ENCODE data around the gene DGCR2. TPM values are rescaled to one million over a fixed set of nuclear protein-coding genes. Genes with fewer than 3 reads are reported as not detected.

Gene DGCR2
- total and polyA plus RNA-seq, 2 of the 8 experiments (the other 6 are each of a cell fraction or from before 2014, with no cell fraction given): 42.3 to 62.2 TPM

DNA sequence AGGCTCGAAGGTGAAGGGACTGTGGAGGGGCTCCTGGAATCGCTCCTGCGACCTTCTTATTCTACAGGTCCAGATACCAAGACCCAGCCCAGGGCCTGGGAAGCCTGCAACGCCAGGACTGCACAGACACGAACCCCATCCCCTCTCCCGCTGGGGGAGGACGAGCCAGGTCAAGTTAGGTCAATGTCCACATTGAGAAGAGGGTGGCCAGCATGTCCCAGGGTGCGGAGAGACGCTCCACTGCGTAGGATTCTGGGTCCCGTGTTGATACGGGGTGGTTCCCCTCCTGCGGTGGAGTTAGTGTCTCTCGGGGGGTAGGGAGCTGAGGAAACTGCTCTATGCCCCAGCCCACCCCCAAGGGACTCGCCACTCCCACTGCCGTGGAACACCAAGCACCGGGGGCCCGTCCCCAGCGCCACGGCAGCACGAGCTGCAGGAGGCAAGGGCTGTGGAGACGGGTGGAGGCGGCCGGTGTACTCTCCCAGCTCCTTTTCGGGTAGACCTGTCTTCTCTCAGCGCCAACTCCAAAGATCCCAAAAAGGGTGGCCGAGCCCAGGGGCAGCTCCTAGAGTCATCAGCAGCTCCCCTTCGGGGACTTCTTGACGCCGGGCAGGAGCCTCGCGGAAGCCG is 26.3 kb upstream of the DGCR2 start:
- TF ChIP-seq HDAC2 (IDR thresholded peaks at IDR 0.05; ENCODE audit: borderline replicate concordance in 1 of 2, low read depth in 2 of 2, low read length in 2 of 2) (no peak), RXRA (IDR thresholded peaks at IDR 0.05; ENCODE audit: insufficient read depth, low read depth, low read length) (no peak), SP4 (IDR thresholded peaks at IDR 0.05; ENCODE audit: low read length) (no peak), TAF1 (IDR thresholded peaks at IDR 0.05; ENCODE audit: low read depth, low read length) (no peak), KDM4A (IDR thresholded peaks at IDR 0.05; ENCODE audit: low read depth, low read length, severe bottlenecking) (no peak), NANOG (IDR thresholded peaks at IDR 0.05; ENCODE audit: insufficient read depth, low read depth, low read length, poor library complexity, severe bottlenecking) (no peak), POLR2A (IDR thresholded peaks at IDR 0.05; ENCODE audit: control extremely low read depth in 1 of 2, low read depth in 2 of 2, low read length in 2 of 2) (no peak)
- TF ChIP-seq, protein P1, sequence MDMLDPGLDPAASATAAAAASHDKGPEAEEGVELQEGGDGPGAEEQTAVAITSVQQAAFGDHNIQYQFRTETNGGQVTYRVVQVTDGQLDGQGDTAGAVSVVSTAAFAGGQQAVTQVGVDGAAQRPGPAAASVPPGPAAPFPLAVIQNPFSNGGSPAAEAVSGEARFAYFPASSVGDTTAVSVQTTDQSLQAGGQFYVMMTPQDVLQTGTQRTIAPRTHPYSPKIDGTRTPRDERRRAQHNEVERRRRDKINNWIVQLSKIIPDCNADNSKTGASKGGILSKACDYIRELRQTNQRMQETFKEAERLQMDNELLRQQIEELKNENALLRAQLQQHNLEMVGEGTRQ (IDR thresholded peaks at IDR 0.05; ENCODE audit: low read length): no peak
- WGBS, 2 experiments (ENCODE audit: extremely low coverage in 1 of 2, insufficient coverage in 1 of 2, insufficient read length in 1 of 2, insufficient replicate concordance in 2 of 2, low coverage in 1 of 2, low lambda C conversion rate in 2 of 2, missing lambda C conversion rate in 1 of 2): 72% methylated on average over 33 of the region's 33 CpGs; no CpG with 5 or more reads in 1 of the 2 experiments
- Histone ChIP-seq H2BK120ac (replicated peaks; ENCODE audit: low read depth, low read length) (no peak overlapping the region), H4K91ac (replicated peaks; ENCODE audit: insufficient read length, low read length) (no peak overlapping the region), H2BK5ac (ENCODE audit: low read depth, low read length) (no peak overlapping the region), H3K4me2 (ENCODE audit: insufficient read depth in 1 of 2, low read depth in 2 of 2, low read length in 2 of 2) (peak overlapping the region; percentile 40 to 71), H3K18ac (ENCODE audit: extremely low read depth, low read length) (no peak overlapping the region), H2BK15ac (ENCODE audit: low read length) (no peak overlapping the region), H3K9me3 (ENCODE audit: insufficient read depth in 2 of 2, low read depth in 1 of 2, low read length in 1 of 2) (0 out of 4 replicates have a peak, but pooled peaks cover 0 to 6% of the 10 kb centered on the region in 2 experiments), H3K79me1 (ENCODE audit: low read depth, low read length) (no peaks in the 10 kb centered on the region; the same call in 1 of the 2 replicates), H2AK5ac (ENCODE audit: low read depth, low read length) (no peak overlapping the region), H3K27me3 (replicated peaks in 1 of 4; ENCODE audit: control insufficient read depth in 3 of 4, extremely low read depth in 1 of 4, insufficient read depth in 3 of 4, low read length in 3 of 4) (peaks cover 52 to 71% (median 60%) of the 10 kb centered on the region in 4 experiments), H3K23me2 (ENCODE audit: low read depth, low read length) (peaks cover 12% of the 10 kb centered on the region; the same call in 1 of the 2 replicates), H3K27ac (ENCODE audit: low read depth, low read length) (no peak overlapping the region), H2BK20ac (ENCODE audit: low read length) (no peak overlapping the region), H3K4me3 (ENCODE audit: extremely low read depth in 1 of 4, insufficient read depth in 2 of 4, low read depth in 3 of 4, low read length in 4 of 4) (peak overlapping the region in 2 of 4 experiments; percentile 3 to 53; a peak in 4 of 8 replicates), H3K56ac (replicated peaks; ENCODE audit: insufficient read length, low read depth, low read length) (no peak overlapping the region), H2BK12ac (ENCODE audit: low read depth, low read length) (no peak overlapping the region), H4K8ac (ENCODE audit: extremely low read depth, insufficient read depth, low read length) (peak overlapping the region; percentile 85), H3K4ac (replicated peaks; ENCODE audit: insufficient read length, low read depth, low read length) (peak overlapping the region; percentile 41), H3K23ac (ENCODE audit: insufficient read length) (no peak overlapping the region), H3K79me2 (ENCODE audit: control insufficient read depth in 1 of 2, insufficient read depth in 2 of 2, low read length in 2 of 2) (peaks cover 0 to 7% of the 10 kb centered on the region in 2 experiments; a peak in 2 of 4 replicates), H4K5ac (ENCODE audit: insufficient read length, low read depth, low read length) (no peak overlapping the region), H3K14ac (ENCODE audit: insufficient read length) (no peak overlapping the region), H2AFZ (ENCODE audit: low read length) (no peak overlapping the region), H3K9ac (replicated peaks in 1 of 4; ENCODE audit: extremely low read depth in 1 of 4, low read depth in 3 of 4, low read length in 3 of 4) (no peak overlapping the region), H4K20me1 (replicated peaks in 1 of 2; ENCODE audit: control insufficient read depth in 1 of 2, insufficient read depth in 2 of 2, low read length in 2 of 2) (peaks cover 2 to 11% of the 10 kb centered on the region in 2 experiments), H3K36me3 (ENCODE audit: control insufficient read depth in 2 of 4, insufficient read depth in 4 of 4, low read length in 3 of 4) (peaks cover 0 to 12% (median 0%) of the 10 kb centered on the region in 4 experiments; a peak in 1 of 8 replicates), H3K4me1 (replicated peaks in 1 of 4; ENCODE audit: control insufficient read depth in 3 of 4, insufficient read depth in 4 of 4, low read length in 3 of 4) (peaks cover 0 to 12% (median 6%) of the 10 kb centered on the region in 4 experiments; a peak in 5 of 7 replicates)
- ChIA-PET POLR2A (ENCODE audit: partially characterized antibody) (interaction anchor here (1.1 to 2.3 kb wide), 6 partner anchors 10 to 138 kb away, joined by 3 to 7 read pairs (median 4); partner anchors contain the start of gene DGCR2), CTCF (ENCODE audit: partially characterized antibody) (interaction anchor here (0.6 to 2.8 kb wide), 3 partner anchors 12 to 216 kb away, joined by 3 to 13 read pairs (median 3); partner anchors contain the start of gene SLC25A1)
- FAIRE-seq: no peak
- no peak for DNase-seq (ENCODE audit: low read depth in 1 of 2, low spot score in 2 of 2)

All from H1 (cell line).